Activated gamma-delta T cell (primary cell): ENCODE measurements around the gene TAF1A.

ENCODE experiments used
- DNase-seq: peaks from one replicate; lab custom pipeline; 2025; lab: John Stamatoyannopoulos, UW

Gene TAF1A

DNA sequence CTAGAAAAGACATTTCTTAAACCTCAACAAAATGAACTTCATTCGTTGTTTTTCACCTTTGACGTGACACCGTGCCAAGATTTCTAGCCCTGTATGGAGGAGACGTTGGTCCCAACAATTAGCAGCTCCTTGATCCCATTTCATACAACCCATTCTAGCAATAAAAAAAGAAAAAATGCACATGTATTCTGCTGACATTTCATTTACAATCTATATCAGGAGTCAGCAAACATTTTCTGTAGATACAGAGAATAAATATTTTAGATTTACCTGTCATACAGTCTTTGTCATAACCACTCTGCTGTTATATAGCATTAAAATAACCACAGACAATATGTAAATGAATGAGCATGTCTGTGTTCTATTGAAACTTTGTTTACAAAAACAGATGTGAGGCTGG lies 7.0 kb upstream of the TAF1A start:
- no peak for DNase-seq

DNA sequence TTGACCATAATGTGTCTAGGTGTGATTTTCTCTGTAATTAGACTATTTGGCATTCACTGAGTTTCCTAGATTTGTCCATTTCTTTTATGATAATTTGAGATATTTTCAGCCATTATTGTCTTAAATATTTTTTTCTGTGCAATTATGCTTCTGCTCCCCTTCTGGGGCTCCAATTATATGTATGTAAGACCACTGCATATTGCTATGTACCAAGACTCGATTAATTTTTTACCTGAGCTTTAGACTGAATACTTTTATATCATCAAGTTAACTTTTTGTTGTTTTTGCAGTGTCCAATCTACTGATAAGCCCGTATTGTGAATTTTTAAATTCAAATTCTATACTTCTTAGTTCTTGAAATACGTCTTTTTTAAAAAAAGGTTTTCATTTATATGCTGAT lies 5.1 kb upstream of the TAF1A start:
- no peak for DNase-seq

GRCh38 chr1:222592171-222592570 lies 2.4 kb upstream of the TAF1A start:
- DNase-seq = no peak

DNA sequence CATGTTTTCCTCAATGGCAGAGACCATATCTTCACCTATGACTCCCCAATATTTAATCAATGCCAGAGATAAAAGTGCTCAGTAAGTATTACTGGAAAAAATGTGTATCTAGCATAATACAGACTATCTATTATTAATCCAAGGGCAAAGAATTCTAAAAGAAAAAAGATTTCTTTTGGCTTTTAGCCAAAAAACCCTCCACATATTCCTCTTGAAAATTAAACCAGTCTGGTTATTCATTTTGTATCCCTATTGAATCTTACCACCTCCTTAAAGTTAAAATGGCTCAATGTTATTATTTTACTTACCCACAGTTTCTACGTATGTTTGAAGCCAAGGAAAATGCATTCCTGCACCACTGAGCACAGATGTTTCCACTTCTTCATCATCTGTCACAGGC lies 1.6 kb downstream of the TAF1A start:
- no peak for DNase-seq

GRCh38 chr1:222586842-222587241 lies 2.9 kb downstream of the TAF1A start:
- DNase-seq = no peak

DNA sequence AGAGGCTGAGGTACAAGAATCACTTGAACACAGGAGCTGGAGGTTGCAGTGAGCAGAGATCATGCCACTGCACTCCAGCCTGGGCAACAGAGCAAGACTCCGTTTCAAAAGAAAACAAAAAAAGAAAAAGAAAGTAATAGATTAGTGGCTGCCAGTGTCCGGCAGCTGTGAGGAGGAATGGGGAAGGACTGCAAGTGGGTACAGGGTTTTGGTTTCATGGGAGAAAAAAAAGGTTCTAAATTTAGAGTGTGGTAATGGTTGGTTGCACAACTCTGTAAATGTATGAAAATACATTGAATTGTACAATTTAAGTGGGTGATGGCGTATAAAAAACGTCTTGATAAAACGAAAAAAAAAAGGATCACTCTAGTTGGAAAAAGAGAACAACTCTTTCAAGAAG lies 6.7 kb downstream of the TAF1A start:
- DNase-seq = no peak

DNA sequence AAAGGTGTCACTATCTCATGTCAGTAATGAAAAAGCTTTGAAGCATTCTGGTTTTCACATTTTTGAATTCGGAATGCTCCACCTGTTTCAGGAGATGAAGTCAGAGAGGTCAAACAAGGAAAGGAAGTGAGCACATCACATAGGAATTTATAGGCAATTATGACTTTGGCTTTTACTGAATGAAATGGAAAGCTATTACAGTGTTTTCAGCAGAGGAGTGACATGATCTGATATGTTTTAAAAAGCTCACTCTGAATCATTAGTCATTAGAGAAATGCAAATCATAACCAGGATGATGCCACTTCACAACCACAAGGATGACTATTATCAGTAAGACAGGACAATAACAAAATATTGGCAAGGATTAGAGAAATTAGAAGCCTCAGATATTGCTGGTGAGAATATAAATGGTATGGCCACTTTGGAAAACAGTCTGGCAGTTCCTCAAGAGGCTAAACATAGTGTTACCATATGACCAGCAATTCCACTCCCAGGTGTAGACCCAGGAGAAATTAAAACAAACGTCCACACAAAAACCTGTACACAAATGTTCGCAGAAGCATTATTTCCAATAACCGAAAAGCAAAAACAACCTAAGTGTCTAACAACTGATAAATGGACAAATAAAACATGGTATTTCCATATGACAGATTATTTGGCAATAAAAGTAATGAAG lies 7.5 kb downstream of the TAF1A start:
- no peak for DNase-seq

DNA sequence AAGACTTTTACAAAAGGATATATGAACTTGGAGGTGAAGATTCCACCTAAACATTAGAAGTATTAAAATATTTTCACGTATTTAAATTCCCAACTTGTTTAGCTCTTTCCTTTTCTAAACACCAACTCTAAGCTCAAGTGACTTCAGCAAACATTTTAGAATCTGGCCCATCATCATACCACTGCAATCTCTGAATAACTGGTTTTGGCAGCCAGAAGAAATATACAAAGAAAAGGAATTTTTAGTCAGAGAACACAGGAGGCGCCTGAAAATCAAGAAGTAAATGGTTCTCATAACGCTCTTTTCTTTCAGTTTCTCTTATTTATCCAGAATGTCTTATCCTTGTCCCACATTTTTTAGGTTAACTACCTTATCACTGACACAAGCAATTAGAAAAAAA lies 10.4 kb downstream of the TAF1A start:
- no peak for DNase-seq

DNA sequence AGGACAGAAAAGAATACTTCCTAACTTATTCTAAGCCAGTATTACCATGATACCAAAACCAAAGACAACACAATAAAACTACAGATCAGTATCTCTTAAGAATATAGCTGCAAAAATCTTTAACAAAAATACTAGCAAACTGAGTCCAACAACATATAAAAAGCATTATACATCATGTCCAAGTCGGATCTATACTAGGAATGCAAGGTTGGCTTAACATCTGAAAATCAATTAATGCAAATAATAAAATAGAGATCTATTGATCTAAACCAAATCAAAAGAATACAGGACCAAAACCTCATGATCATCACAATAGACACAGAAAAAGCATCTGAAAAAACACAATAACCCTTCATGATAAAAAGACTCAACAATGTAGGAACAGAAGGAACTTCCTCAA lies 18.9 kb downstream of the TAF1A start:
- no peak for DNase-seq

- DNase-seq = no peak
Measured at GRCh38 chr1:222561656-222562055, 28.1 kb downstream of the TAF1A start.

DNA sequence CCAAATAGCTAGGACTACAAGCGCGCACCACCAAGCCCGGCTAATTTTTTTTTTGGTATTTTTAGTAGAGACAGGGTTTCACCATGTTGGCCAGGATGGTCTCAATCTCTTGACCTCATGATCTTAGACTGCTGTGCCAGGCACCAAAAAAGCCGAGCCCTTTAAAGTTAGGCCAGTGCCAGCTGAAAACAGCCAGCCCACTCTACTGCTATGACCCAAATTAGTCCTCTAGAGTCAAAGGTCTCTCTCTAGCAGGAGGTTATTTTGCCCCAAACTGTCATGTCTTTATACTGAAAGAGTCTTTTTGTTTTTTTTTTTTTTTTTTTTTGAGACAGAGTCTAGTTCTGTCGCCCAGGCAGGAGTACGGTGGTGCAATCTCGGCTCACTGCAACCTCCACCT lies 32.2 kb downstream of the TAF1A start:
- DNase-seq = no peak

DNA sequence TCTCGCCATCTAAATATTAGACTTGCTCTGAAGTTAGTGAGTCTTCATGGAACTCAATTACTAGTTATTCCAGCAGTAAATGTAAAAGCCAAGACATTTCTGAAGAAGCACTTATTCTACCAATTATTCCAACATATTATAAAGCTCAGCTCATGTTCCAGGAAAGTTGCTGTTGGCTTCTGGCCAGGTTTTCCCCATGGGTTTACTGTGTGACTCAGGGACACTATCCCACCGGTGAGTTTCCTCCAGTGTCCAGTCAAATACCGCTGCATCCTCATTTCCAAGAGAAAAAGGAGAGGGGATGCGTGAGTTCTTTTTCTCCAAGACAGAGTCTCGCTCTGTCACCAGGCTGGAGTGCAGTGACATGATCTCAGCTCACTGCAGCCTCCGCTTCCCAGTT lies 32.6 kb downstream of the TAF1A start:
- DNase-seq = no peak

DNA sequence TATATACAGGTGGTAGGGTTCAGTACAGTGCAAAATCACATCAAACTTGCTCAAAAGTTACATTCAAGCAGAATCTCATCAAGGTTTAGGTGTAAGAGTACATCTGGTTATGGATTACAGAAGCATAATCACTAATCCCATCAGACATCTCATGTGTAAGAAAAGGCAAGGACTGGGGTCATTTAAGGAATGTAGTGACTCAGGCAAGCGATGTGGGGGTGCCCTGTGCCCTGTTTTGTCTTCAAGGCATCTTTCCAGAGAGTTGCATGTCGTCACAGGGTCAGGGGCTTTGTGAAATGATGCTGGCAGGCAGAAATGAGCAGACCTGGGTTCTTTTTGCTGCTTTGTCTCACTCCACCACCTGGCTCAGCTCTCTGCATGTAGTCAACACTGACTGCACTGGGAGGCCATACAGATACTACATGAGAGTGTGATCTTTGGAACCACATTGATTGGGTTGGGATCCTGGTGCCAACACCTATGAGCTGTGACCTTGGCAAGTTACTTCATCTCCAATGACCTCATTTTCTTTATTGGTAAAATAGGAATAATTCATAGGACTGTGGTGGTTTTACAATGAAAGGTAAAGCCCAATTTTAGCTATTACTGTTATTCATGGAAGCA lies 33.6 kb downstream of the TAF1A start:
- no peak for DNase-seq

DNA sequence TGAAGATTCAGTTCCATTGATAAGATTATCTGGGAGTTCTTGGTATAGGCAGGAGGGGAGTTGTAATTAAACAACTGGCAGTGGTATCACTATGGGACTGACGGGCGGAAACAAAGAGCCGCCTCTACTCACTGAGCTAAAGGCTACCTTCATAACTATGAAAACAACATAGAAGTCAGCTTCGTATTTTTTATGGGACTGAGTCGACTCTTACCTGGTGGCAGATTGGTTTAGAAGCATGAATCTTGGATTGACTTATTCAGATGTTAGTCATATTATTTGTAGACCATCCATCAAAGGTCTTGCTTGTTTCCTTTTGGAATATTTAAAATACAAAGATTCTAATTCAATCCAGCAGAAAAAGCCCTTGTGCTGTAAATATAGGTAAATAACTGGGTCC lies 35.6 kb downstream of the TAF1A start:
- DNase-seq = no peak

DNA sequence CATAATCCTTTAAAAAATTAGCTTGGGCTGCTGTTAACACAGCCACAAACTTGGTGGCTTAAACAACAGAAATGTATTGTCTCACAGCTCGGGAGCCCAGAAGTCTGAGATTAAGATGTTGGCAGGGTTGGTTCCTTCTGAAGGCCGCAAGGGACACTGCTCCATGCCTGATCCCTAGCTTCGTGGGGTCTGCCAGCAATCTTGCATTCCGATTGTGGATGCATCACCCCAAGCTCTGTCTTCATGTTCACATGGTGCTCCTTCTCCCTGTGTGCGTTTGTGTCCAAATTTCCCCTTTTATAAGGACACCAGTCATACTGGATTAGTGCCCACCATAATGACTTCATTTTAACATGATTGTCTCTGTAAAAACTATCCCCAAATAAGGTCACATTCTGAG lies 36.9 kb downstream of the TAF1A start:
- no peak for DNase-seq

DNA sequence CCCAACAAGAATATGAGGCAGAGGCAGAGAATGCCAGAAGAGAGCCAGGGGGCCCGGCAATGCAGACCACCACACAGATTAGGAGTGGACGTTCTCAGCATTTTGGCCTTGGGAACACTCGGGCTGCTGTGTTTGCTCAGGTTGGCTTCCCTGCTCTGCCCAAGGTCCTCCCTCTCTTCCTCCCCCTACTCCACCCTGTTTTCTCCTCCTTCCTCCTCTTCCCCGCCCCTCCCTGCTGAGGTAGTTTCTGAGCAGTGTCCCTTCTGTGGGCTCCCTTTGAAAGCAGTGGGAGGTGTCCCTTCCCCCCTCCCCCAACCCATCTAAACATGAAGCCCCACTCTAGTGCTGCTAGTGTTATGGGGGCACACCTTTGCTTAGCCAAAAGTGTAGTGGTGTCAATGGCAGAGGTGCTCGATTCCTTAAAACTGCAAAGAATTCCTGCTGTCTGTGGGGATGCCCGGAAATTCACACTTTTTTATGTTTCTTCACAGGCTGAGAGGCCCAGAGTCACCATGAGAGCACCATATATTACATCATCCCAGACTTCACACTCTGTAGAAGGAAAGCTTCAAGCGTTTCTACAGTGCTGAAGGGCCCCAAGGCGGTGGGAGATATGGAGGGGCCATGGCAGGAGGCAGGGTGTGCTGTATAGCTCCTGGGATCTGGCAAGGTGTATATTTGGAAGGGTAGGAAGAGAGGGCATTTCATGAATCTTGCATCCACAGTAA lies 41.6 kb downstream of the TAF1A start, which contains the start of gene HHIPL2:
TSS of gene HHIPL2 (minus strand) at position 161 of the 728 bp plus-strand sequence. CDS start at position 101, 60 bp downstream.
- no peak for DNase-seq

DNA sequence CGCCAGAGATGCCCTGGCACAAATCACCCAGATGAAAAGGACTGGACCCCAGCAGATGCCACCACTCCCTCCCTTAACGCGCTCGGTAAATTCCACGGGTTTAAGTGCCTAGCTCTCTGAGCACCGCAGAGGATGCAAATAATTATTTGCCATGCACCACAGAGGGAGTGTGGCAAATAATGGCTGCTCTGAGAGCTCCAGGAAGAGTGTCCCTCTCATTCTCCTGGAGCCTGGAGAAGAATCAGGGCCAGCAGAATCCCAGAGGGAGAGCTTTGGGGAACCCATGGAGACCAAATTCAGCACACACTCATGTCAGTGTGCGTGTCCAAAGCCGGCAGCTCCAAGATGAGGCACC lies 42.5 kb downstream of the TAF1A start:
- no peak for DNase-seq

- no peak for DNase-seq
Measured at GRCh38 chr1:222546548-222547259, 43.0 kb downstream of the TAF1A start.

DNA sequence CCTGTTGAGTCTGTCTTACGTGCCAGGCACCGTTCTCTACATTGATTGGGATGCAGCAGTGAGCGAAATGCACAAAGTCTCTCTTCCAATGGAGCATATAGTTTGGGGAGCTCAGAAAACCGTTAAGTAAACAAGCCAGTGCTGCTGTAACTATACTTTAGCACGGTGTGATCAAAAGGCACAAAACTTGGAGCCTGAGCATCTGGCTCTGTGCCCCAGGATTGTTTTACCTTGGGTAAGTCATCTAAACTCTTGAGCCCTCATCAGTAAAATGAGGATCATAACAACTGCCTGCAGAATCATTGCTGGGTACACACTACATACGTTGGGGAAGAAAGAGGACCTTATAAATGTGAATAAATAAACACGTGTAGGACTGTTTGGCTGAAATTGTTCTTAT lies 43.6 kb downstream of the TAF1A start:
- DNase-seq = no peak

- no peak for DNase-seq
Measured at GRCh38 chr1:222543817-222544216, 45.9 kb downstream of the TAF1A start.

- no peak for DNase-seq
Measured at GRCh38 chr1:222540598-222540995, 49.1 kb downstream of the TAF1A start.

GRCh38 chr1:222539951-222540597 lies 49.7 kb downstream of the TAF1A start:
- no peak for DNase-seq
